HEK293 (cell line): Measurements from ENCODE around the gene CCDC183.

Source experiments
- OSR2 ChIP-seq: fragments of 450-650 bp; formaldehyde crosslinking; IDR thresholded peaks from 2 replicates; pipeline ENCODE4 v1.5.1; 2016; ENCODE audit warnings: missing biosample characterization, missing genetic modification characterization
- RBAK ChIP-seq: fragments of 450-650 bp; formaldehyde crosslinking; IDR thresholded peaks from 2 replicates; pipeline ENCODE4 v1.5.1; 2016; ENCODE audit warnings: missing biosample characterization, missing genetic modification characterization
- SP7 ChIP-seq: fragments of 450-650 bp; formaldehyde crosslinking; IDR thresholded peaks from 2 replicates; pipeline ENCODE4 v1.5.1; 2016; ENCODE audit warnings: missing biosample characterization, missing genetic modification characterization
- ZBTB17 ChIP-seq: fragments of 450-650 bp; formaldehyde crosslinking; IDR thresholded peaks from 2 replicates; pipeline ENCODE4 v1.5.1; 2016; ENCODE audit warnings: missing biosample characterization, missing genetic modification characterization
- ZNF146 ChIP-seq: fragments of 450-650 bp; formaldehyde crosslinking; IDR thresholded peaks from 2 replicates; pipeline ENCODE4 v1.5.1; 2016; ENCODE audit warnings: missing biosample characterization, missing genetic modification characterization
- ZNF248 ChIP-seq: fragments of 450-650 bp; formaldehyde crosslinking; IDR thresholded peaks from 2 replicates; pipeline ENCODE4 v1.5.1; 2017; ENCODE audit warnings: missing biosample characterization, missing genetic modification characterization
- ZNF274 ChIP-seq, 2 experiments: fragments of 200-500 bp in 1 of 2; fragments of 450-650 bp in 1 of 2; sonication (Bioruptor generic) in 1 of 2; formaldehyde crosslinking in 1 of 2; IDR thresholded peaks; 2 replicates each; pipeline versions ENCODE4 v1.5.1 to v1.6.1; 2014 to 2016; ENCODE audit warnings: borderline replicate concordance in 1 of 2, inconsistent platforms in 1 of 2, low read length in 1 of 2, missing biosample characterization in 1 of 2, missing genetic modification characterization in 1 of 2
- ZNF48 ChIP-seq: fragments of 450-650 bp; formaldehyde crosslinking; IDR thresholded peaks from 2 replicates; pipeline ENCODE4 v1.5.1; 2016; ENCODE audit warnings: missing biosample characterization, missing genetic modification characterization
- ZNF623 ChIP-seq: fragments of 450-650 bp; formaldehyde crosslinking; IDR thresholded peaks from 2 replicates; pipeline ENCODE4 v1.5.1; 2016; ENCODE audit warnings: missing biosample characterization, missing genetic modification characterization
- ZNF777 ChIP-seq: fragments of 450-650 bp; formaldehyde crosslinking; IDR thresholded peaks from 2 replicates; pipeline ENCODE4 v1.5.1; 2017; ENCODE audit warnings: missing biosample characterization, missing genetic modification characterization, borderline replicate concordance
- ZSCAN30 ChIP-seq: fragments of 450-650 bp; IDR thresholded peaks from 2 replicates; pipeline ENCODE4 v1.5.1; 2018; ENCODE audit warnings: missing biosample characterization, mild to moderate bottlenecking, missing genetic modification characterization, moderate library complexity
- ZXDB ChIP-seq: fragments of 450-650 bp; formaldehyde crosslinking; IDR thresholded peaks from 2 replicates; pipeline ENCODE4 v1.5.1; 2016; ENCODE audit warnings: missing biosample characterization, missing genetic modification characterization
- TF ChIP-seq, protein P1 (sequence below): fragments of 450-650 bp; formaldehyde crosslinking; IDR thresholded peaks from 2 replicates; pipeline ENCODE4 v1.5.1; 2016; ENCODE audit warnings: missing biosample characterization, missing genetic modification characterization
- TF ChIP-seq, protein P2 (sequence below): fragments of 450-650 bp; formaldehyde crosslinking; IDR thresholded peaks from 2 replicates; pipeline ENCODE4 v1.5.1; 2016; ENCODE audit warnings: missing biosample characterization, missing genetic modification characterization, low read depth

DNA sequence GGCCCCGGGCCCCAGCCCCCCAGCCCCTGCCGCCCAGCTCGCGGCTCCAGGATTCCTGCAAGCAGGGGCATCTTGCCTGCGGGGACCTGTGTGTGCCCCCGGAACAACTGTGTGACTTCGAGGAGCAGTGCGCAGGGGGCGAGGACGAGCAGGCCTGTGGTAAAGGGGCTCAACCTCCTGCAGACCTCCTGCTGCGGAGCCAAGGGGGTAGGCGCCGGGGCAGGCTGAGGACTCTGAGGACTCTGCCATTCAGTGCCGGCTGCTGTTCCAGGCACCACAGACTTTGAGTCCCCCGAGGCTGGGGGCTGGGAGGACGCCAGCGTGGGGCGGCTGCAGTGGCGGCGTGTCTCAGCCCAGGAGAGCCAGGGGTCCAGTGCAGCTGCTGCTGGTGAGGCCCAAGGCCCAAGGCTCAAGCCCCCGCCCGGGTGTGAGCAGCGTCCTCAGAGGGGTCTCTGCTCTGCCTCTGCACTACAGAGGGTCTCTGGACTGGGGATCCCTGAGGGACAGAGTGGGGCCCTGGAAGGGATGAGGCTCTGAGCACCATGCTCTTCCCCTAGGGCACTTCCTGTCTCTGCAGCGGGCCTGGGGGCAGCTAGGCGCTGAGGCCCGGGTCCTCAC, 59.4 kb downstream of the CCDC183 start:
- no peak for TF ChIP-seq RBAK (tag by site-specific recombination)
- TF ChIP-seq ZNF623 (tag by site-specific recombination): no peak
- TF ChIP-seq, protein P1, sequence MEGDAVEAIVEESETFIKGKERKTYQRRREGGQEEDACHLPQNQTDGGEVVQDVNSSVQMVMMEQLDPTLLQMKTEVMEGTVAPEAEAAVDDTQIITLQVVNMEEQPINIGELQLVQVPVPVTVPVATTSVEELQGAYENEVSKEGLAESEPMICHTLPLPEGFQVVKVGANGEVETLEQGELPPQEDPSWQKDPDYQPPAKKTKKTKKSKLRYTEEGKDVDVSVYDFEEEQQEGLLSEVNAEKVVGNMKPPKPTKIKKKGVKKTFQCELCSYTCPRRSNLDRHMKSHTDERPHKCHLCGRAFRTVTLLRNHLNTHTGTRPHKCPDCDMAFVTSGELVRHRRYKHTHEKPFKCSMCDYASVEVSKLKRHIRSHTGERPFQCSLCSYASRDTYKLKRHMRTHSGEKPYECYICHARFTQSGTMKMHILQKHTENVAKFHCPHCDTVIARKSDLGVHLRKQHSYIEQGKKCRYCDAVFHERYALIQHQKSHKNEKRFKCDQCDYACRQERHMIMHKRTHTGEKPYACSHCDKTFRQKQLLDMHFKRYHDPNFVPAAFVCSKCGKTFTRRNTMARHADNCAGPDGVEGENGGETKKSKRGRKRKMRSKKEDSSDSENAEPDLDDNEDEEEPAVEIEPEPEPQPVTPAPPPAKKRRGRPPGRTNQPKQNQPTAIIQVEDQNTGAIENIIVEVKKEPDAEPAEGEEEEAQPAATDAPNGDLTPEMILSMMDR (tag by site-specific recombination): no peak
- TF ChIP-seq ZNF146 (tag by site-specific recombination): no peak
- no peak for TF ChIP-seq OSR2
- no peak for TF ChIP-seq ZNF777 (tag by site-specific recombination)
- no peak for TF ChIP-seq ZNF274 (IDR thresholded peaks at IDR 0.05; ENCODE audit: low read length)
- TF ChIP-seq ZNF274 (tag by site-specific recombination; IDR thresholded peaks at IDR 0.05; ENCODE audit: borderline replicate concordance): no peak
- TF ChIP-seq ZNF248: no peak
- no peak for TF ChIP-seq ZSCAN30 (tag by site-specific recombination)
- no peak for TF ChIP-seq ZXDB (tag by site-specific recombination)
- TF ChIP-seq ZBTB17 (tag by site-specific recombination): no peak
- no peak for TF ChIP-seq ZNF48
- no peak for TF ChIP-seq SP7 (tag by site-specific recombination)
- TF ChIP-seq, protein P2, sequence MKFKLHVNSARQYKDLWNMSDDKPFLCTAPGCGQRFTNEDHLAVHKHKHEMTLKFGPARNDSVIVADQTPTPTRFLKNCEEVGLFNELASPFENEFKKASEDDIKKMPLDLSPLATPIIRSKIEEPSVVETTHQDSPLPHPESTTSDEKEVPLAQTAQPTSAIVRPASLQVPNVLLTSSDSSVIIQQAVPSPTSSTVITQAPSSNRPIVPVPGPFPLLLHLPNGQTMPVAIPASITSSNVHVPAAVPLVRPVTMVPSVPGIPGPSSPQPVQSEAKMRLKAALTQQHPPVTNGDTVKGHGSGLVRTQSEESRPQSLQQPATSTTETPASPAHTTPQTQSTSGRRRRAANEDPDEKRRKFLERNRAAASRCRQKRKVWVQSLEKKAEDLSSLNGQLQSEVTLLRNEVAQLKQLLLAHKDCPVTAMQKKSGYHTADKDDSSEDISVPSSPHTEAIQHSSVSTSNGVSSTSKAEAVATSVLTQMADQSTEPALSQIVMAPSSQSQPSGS (tag by site-specific recombination): no peak
